NCI-H774 (cell line): ENCODE measurements around the gene CELF1.

Source experiments
- DNase-seq: peaks from one replicate; lab custom pipeline; 2025; lab: John Stamatoyannopoulos, UW

The CELF1 gene

DNA sequence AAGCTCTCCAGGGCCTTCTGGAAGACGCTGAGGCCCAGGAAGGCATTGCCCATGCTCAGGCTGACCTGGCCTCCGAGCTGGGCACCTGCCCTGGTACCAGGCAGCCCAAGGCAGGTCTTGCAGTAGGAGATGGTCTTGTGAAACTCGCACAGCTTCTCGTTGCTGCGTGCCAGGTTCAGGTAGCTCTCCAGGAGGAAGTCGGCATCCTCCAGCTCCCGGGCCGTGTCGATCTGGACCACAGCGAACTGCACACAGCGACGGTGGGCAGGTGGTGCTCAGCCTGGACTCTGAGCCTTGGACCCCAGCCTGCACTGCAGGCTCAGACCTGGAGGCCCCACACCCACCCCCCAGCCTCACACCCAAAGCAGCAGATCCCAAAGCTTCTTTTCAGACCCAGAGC lies 105.0 kb downstream of the CELF1 start:
- DNase-seq: no peak

DNA sequence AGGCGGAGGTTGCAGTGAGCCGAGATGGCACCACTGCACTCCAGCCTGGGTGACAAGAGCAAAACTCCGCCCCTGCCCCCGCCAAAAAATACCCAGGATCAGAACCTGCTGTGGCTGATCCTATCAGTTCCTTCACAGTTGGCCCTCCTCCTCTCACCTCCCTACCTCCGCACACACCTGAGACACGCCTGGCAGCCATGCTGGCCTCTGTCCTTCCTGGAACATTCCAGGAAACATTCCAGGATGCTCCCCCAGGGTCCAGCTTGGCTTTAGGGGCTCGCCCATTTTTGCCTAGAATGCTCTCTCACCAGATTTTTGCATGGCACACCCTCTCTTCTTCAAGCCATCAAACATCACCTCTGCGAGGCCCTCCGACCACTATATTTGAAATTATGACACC lies 106.1 kb downstream of the CELF1 start:
- no peak for DNase-seq

DNA sequence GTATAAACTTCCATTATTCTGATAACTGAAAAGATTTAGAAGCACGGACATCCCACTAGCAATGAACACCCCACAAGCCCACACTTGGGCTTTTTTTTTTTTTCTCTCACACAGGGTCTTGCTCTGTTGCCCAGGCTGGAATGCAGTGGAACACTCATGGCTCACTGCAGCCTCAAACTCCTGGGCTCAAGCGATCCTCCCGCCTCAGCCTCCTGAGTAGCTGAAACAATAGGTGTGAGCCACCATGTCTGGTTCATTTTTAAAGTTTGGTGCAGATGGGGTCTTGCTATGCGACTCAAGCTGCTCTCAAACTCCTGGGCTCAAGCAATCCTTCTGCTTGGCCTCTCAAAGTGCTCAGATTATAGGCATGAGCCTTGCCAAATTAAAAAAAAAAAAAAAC lies 107.1 kb downstream of the CELF1 start:
- DNase-seq: no peak

DNA sequence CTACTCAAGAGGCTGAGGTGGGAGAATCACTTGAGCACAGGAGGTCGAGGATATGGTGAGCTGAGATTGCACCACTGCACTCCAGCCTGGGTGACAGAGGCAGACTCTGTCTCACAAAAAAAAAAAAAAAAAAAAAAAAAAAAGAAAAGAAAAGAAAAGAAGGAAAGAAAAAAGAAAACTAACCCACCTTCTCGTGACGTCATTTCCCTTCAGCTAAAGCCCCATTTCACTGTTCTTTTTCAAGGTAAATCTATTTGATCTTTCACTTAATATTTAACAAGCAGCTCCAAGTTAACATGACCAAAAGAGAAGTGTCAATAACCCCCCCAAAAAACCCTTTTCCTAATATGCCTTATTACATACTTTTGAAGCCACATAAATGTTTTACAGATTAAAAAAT lies 109.1 kb downstream of the CELF1 start:
- DNase-seq: no peak

DNA sequence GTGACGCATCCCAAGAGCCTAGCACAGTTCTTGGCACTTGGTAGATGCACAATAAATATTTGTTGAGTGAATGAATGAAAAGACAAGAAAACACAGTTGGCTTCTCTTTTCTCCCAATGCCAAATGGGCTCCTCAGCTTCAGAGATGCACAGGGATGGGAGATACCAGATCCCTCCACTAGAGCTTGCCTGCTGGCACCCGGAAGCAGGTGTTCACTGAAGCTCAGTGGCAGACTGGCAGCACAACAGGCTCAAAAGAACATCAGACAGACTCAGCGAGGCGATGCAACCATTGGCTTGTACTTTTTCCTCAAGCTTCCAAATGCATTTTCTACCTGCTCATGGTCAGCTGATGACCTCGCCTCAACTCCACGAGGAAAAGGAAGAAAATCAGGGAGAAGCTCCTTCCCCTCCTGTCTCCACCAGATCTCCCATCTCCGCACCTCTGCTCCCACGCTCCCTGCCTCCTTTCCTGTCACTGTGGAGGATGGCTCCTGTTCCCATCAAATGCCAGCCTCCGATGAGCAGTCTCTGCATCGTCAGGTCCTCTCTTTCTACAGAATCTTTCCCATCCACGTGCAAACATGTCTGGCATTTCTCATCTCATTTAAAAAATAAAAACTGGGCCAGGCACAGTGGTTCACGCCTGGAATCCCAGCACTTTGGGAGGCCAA lies 109.8 kb downstream of the CELF1 start:
- DNase-seq: peak; percentile 12

DNA sequence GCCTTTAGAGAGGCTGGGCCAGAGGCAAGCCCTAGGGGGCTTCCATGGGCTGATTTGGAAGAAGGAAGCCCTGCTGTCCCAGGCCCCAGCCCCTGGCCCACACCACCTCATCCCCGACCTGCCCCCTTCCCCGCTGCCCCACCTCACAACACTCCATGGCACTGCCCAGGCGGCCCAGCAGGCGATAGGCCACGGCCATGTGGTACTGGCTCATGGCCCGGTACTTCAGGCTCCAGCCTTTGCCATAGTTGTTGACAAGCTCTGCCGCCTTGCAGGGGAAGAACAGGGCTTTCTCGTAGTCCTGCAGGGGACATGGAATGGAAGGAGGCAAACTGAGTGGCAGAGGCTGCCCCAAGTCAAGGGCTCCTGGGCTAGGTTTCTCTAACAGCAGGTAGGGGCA lies 110.4 kb downstream of the CELF1 start:
- DNase-seq: no peak

DNA sequence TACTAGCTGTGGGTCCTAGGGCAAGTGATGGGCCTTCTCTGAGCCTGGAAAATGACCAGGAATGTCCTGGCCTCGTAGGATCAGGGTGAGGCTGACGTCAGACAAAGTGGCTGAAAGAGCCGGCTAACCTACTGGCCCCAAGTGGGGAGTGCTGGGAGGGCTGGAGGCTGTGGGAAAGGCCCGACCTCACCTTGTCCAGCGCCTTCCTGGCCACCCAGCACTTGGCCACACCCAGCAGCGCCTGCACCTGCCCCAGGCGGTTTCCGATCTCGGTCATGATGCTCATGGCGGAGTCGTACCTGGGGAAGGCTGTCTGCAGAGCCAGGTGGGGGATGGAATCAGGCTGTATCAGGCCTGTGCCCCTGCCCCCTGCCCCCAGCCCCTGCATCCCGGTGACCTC lies 111.5 kb downstream of the CELF1 start:
- DNase-seq: no peak

DNA sequence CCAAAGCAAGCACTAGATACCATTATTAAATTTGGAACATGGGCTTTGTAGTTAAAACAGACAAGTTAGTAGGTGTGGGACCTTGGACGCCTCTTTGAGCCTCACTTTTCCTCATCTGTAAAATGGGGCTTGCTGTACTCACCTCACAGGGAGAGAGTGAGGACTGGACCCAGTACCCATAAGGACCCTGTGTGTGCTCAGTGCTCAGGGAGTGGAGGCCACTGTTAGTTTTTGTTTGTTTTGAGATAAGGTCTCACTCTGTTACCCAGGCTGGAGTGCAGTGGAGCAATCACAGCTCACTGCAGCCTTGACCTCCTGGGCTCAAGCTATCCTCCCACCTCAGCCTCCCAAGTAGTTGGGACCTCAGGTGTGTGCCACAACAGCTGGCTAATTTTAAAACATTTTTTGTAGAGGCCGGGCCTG lies 112.9 kb downstream of the CELF1 start:
- no peak for DNase-seq

DNA sequence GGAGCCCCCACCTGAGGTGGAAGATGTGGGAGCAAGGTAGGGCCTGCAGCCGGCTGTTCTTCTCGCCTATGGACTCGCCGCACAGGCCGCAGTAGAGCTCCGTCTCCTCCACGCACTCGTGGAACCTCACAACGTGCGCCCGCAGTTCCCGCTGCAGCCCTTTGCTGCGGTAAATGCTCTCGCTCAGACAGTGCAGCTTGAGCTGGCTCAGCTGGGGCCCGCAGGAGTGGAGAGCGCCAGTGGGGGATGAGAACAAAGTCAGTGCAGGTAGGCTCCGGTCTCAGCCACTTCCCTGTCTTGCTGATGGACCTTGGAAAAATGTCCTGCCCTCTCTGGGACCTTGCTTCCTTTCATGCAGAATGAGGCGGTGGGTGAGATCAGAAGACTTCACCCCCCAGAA lies 114.2 kb downstream of the CELF1 start:
- no peak for DNase-seq

DNA sequence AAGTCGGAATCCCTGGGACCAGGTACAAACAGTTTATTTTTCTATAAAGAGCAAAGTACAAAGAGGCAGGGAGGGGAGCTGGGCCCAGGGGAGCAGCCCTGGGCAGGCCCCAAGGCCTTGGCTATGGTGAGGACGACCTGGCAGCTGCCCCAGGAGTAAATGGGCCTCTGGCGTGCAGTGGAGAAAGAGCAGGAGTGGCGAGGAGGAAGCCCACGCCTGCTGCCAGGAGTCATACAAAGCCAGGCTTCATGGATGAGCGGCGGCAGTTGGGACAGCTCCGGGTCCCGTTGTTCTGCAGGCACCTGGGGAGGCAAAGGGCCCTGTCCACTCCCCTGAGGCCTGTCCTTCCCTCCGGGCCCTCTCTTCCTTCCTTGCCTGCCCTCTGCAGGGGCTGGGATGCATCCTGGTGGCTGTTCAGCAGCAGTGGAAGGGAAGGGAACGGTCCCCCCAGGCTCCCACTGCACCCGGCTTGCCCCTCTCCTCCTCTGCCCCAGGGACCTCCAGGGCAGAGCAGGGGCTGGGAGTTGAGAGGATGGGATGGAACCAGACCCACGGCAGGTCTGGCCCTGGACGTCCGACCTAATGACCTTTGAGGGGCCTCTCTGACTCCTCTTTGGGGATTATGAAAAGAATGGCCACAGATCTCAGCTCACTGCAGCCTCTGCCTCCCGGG lies 115.0 kb downstream of the CELF1 start:
- no peak for DNase-seq

DNA sequence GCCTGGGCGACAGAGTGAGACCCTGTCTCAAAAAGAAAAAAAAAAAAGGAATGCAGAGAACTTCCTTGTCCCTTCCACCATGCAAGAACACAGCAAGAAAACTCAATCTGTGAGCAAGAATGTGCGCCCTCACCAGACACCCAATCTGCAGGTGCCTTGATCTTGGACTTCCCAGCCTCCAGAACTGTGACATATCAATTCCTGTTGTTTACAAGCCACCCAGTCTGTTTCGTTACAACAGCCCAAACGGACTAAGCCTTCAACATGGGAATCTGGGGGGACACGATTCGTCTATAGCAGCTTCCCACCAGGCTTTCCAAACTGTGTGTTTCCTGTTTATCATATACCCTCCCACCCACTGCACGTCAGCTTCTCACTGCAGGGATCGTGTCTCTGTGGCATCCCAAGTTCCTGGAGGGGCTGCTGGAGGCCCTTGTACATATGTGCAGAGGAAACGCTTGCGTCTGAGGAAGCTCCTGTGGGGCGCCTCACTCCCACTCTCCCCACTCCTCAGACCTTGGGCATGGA lies 115.7 kb downstream of the CELF1 start:
- no peak for DNase-seq

DNA sequence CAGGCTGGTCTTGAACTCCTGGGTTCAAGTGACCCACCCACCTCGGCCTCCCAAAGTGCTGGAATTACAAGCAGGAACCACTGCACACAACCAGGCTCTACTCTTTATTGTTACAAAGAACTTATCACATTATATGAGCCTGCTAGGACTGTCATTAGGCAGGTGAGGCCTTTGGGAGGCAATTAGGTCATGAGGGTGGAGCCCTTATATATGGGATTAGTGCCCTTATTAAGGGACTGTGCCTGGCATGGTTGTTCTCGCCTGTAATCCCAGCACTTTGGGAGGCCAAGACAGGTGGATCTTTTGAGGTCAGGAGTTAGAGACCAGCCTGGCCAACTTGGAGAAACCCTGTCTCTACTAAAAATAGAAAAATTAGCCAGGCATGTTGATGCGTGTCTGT lies 116.2 kb downstream of the CELF1 start:
- DNase-seq: no peak

DNA sequence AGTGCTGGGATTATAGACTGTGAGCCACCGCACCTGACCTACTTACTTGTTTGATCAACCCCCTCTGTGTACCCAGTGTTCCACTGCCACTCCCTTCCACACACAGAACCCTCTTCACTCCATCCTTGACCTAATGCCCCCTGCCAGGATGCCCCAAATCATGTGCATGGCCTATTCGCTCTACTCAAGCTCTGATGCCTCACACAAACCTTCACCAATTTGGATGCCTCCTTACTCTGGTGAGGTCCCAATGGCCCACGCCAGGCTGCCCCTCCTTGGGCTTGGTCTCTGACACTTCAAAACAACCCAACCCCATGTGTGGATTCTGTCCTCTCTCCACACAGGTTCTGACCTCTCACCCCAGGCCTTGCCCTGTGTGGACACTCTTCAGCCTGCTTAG lies 117.2 kb downstream of the CELF1 start:
- no peak for DNase-seq

DNA sequence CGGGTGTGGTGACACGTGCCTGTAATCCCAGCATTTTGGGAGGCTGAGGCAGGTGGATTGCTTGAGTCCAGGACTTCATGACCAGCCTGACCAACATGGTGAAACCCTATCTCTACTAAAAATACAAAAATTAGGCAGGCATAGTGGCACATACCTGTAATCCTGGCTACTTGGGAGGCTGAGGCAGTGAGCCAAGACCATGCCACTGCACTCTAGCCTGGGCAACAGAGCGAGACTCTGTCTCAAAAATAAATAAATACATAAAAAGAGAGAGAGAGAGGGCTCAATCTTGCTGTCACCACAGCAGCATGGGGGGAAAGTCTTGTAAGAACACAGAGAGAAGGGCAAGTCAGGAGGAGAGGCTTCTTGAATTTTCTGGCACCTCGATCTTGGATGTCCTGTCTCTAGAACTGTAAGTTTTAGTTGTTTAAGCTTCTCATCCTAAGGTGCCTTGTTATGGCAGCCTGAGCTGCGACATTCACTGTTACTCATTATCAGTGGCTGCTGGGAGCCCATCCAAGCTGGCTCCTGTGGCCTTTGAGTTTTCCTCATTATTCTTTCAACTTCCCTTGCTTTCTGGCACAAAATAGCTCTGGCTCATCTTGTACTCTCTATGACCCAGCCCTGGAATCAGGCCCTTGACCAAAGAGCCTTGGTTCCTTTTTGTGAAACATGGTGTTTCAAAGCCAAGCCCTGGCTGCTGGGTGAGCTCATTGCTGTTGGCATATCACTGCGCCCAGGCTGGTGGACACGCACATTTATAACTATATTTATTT lies 118.7 kb downstream of the CELF1 start:
- no peak for DNase-seq

DNA sequence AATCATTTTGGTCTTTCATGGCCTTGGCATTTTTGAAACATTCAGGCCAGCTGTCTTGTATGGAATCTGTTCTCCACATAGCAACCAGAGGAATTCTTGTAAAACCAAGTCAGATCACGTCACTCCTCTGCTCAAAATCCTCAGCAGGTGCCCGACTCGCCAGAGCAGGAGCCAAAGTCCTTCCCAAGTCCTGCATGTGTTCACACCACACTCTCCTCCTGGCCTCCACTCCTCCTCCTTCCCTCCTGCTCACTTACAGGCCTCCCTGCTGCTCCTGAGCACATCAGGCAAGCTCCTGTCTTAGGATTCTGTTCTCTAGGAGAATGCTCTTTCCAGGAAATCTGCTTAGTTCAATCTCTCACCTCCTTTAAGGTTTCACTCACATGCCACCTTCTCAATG lies 119.8 kb downstream of the CELF1 start:
- DNase-seq: no peak

DNA sequence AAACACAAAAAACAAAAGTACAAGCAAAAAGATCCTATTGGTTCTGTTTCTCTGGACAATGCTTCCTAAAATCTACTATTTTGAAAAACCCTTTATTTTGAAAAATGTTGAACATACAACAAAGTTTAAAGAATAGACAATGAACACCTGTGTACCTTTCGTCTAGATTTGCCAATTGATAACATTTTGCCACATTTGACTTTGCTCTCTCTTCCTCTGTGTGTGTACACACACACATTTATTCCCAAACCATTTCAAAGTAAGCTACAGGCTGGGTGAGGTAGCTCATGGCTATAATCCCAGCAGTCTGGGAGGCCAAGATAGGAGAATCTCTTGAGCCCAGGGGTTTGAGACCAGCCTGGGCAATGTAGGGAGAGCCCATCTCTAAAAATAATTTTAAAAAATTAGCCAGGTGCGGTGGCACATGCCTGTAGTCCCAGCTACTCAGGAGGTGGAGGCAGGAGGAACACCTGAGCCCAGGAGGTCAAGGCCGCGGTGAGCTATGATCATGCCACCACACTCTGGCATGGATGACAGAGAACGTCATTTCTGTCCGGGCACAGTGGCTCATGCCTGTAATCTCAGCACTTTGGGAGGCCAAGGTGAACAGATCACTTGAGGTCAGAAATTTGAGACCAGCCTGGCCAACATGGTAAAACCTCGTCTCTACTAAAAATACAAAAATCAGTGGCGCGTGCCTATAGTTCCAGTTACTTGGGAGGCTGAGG lies 121.4 kb downstream of the CELF1 start:
- no peak for DNase-seq

DNA sequence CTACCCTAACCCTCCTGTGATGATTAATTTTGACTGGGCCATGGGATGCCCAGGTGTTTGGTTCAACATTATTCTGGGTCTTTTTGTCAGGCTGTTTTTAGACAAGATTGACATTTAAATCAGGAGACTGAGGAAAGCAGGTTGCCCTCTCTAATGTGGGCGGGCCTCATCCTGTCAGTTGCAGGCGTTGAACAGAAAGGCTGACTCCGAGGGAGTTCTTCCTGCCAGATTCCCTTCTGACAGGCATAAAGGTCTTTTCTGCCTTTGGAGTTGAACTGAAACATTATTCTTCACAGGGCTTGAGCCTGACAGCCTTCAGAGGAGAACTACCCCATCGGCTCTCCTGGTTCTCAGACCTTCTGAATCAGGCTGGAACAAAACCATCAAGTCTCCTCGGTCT lies 122.4 kb downstream of the CELF1 start:
- DNase-seq: no peak

DNA sequence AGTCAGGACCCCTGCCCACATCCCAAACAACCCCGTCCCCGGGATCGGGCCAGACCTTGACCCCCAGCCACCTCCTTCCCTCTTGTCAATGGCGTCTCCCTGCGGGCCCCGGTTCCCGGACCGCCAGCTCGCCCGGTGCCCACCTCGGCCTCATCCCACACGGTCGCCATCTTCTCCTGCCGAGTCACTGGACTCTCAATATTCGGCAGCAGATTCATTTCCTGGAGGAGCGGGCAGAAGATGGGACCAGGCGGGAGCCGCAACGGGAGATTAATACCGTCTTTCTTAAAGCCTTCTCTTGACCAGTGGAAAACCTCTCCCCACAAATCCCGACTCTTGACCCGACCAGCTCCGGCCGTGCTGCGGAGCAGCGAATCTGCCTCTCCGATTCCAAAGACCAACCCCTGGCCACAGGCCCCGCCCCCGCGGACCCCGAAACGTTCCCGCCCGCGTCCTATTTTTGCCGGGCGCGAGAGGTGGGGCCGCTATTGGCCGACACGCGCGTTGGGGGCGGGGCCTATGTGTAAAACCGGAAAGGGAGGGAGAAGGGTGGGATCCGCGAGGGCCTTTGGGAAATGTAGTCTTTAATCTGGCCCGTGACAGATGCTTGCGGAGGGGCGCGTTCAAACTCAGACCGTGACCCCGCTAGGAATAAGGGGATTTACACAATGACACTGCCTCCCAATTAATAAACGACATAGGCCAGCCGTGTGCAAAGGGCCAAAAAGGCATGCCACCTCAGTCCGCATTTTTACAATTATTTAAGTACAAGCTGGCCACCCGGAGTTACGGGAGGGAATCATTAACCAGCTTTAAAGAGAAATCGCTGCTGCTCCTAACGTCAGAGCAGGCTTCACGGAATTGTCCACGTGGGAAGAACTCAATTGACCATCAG lies 126.6 kb downstream of the CELF1 start, which contains the start of gene PSMC3:
Gene PSMC3 (minus strand): TSS at position 378 of the 895 bp plus-strand sequence. CDS start 160 bp downstream, at position 218.
- peak; percentile 96 for DNase-seq

DNA sequence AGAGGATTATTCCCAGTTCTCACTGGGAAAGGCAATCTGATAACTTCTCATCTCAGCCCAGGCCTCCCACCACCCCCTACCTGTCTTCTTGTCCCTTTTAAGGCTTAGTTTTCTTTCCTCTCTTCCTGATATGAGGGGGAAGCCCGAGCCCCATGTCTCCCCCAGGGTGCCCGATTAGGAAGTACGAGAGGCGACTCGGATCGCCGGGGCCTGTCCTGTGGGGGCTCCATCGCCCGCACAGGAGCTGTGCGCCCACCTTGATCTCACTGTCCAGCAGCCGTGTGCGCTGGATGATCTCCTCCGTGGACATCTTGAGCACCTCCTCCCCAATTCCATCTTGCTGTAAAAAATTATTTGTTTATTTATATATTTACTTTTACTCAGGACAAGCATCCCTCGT lies 127.3 kb downstream of the CELF1 start:
- no peak for DNase-seq

DNA sequence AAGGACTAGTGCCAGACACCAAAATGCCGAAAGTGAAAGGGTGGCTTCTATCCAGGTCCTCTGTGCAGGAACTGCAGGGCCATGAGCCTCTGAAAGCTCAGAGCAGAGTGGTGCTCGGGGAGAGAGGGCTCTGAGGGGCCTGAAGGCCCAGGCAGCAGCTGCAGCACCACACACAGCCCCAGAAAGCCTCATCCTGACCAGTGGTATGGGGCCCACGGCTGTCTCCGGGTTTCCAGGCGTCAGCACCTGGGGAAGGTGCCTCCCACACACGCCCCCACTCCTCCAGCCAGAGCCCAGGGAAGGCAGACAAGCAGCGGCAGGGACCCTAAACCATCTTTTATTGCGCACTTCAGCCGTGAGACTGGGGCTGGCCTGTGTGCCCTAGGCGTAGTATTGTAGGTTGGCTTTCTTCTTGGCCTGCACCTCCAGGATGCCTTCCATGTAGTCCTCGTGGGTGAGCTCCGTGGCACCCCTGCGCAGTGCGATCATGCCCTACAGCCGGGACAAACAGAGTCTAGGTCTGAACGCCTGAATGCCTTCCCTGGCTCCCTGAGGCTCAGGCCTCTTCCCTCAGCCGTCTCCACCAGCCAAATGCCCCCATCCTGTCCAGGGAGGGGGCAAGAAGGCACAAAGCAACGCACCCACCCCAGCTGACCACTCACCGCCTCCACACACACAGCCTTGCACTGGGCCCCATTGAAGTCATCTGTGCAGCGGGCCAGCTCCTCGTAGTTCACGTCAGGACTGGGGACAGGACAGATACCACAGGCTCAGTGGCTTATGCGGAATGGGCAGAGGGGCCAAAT lies 134.3 kb downstream of the CELF1 start:
- no peak for DNase-seq
